Measurements from ENCODE around the gene EFHD1. TPM values are rescaled to one million over a fixed set of nuclear protein-coding genes. Genes with fewer than 3 reads are reported as not detected.
A peak's percentile ranks its signal among the peaks of the same experiment; 100 is the strongest.

EFHD1 gene
- total and polyA plus RNA-seq, 8 donors: 3.5 to 13.6 (median 5.0) TPM

DNA sequence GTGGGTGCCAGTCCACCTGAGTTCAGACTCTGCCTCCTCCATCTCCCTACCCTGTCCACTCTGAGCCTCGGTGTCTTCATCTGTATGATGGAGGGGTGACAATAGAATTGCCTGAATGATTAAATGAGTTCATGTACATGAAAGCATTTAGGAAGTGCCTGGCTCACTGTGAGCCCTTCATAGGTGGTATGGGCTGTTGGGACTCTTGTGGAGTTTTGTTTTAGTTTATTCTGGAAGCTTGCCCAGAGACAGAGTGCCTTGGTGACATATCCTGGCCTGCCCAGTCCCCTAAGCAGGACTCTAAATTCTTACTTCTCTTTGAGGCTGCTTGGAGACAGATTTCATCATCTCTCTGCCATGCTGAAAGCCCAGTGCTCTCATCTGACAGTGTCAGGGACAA, 39.2 kb downstream of the EFHD1 start:
- TF ChIP-seq, protein P1, sequence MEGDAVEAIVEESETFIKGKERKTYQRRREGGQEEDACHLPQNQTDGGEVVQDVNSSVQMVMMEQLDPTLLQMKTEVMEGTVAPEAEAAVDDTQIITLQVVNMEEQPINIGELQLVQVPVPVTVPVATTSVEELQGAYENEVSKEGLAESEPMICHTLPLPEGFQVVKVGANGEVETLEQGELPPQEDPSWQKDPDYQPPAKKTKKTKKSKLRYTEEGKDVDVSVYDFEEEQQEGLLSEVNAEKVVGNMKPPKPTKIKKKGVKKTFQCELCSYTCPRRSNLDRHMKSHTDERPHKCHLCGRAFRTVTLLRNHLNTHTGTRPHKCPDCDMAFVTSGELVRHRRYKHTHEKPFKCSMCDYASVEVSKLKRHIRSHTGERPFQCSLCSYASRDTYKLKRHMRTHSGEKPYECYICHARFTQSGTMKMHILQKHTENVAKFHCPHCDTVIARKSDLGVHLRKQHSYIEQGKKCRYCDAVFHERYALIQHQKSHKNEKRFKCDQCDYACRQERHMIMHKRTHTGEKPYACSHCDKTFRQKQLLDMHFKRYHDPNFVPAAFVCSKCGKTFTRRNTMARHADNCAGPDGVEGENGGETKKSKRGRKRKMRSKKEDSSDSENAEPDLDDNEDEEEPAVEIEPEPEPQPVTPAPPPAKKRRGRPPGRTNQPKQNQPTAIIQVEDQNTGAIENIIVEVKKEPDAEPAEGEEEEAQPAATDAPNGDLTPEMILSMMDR (IDR thresholded peaks at IDR 0.05): no peak
- H3K36me3 ChIP-seq: no peaks in the 10 kb centered on the region
- ATAC-seq: peak; percentile 81

DNA sequence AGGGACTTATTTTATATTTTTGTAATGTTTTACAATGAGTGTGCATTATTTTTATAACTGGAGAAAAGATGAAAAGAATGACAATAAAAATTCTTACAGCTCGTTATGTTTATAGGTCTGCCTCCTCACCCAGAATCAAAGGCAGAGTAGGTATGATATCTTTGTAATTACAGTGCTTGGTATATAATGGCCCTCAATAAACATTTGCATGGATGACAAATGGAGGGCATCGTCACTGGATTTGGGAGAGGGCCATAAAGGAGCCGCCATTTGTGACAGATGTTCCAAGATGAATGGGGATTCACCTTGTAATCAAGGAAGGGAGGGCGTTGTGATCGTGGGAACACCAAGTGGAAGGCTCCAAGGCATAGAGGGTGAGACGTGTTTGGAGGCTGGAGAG, 41.1 kb downstream of the EFHD1 start:
- ATAC-seq: no peak
- Histone ChIP-seq H3K36me3 (no peaks in the 10 kb centered on the region), H3K27me3 (peaks cover 0 to 5% of the 10 kb centered on the region in 2 donors), H3K27ac (no peak overlapping the region), H3K9me3 (no peaks in the 10 kb centered on the region), H3K4me3 (no peak overlapping the region), H3K4me1 (no peaks in the 10 kb centered on the region)
- no peak for DNase-seq
- intact Hi-C loops (cut with DNase I): no loop called here
- TF ChIP-seq, protein P1 (IDR thresholded peaks at IDR 0.05): no peak

More for the DNA sequence above, 39.2 kb downstream of the EFHD1 start:
- Histone ChIP-seq H3K27ac (no peak overlapping the region), H3K27me3 (peaks cover 0 to 5% of the 10 kb centered on the region in 2 donors), H3K4me1 (no peaks in the 10 kb centered on the region), H3K4me3 (no peak overlapping the region), H3K9me3 (no peaks in the 10 kb centered on the region)
- DNase-seq: peak in 2 of 4 donors; percentile 9 to 48
- intact Hi-C loops (cut with DNase I): no loop called here

DNA sequence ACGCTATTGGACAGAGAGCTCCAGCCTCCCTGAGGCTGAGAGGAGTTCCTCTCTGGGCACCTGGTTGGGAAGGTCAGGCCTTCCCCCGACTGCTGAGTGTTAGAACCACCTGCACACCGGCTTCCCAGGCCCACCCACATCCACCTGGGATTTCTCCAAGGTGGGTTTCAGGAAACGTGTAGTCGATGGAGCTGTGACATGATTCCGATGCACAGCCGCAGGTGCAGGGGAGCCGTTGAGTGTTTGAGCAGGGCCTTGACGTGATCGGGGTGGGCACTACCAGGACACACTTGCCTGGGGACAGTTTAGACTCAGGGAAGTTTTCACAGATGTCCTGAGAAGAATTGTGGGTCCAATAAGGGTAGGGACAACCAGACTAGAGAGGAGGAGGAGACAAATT, 42.0 kb downstream of the EFHD1 start:
- Histone ChIP-seq H3K27ac (no peak overlapping the region), H3K4me3 (no peak overlapping the region), H3K27me3 (peaks cover 0 to under 1% of the 10 kb centered on the region in 2 donors), H3K4me1 (no peaks in the 10 kb centered on the region), H3K36me3 (no peaks in the 10 kb centered on the region), H3K9me3 (no peaks in the 10 kb centered on the region)
- TF ChIP-seq, protein P1 (IDR thresholded peaks at IDR 0.05): no peak
- DNase-seq: no peak
- ATAC-seq: no peak
- intact Hi-C loops (cut with DNase I): no loop called here

DNA sequence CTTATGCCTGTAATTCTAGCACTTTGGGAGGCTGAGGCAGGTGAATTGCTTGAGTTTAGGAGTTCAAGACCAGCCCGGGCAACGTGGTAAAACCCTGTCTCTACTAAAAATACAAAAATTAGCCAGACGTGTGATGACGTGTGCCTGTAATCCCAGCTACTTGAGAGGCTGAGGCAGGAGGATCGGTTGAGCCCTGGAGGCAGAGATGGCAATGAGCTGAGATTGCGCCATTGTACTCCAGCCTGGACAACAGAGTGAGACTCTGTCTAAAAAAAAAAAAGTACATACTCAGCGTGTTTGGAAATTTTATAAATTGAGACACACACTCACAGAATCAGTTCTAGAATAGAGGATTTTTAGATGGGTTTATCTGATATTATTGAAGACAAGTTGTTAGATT, 46.6 kb downstream of the EFHD1 start:
- TF ChIP-seq, protein P1 (IDR thresholded peaks at IDR 0.05): no peak
- no peaks in the 10 kb centered on the region for H3K9me3 ChIP-seq
- no peaks in the 10 kb centered on the region for H3K4me1 ChIP-seq
- H3K4me3 ChIP-seq: no peak overlapping the region
- intact Hi-C loops (cut with DNase I): no loop called here
- H3K36me3 ChIP-seq: no peaks in the 10 kb centered on the region
- DNase-seq (no peak), ATAC-seq (no peak)
- peaks cover 0 to 11% of the 10 kb centered on the region in 2 donors for H3K27me3 ChIP-seq
- no peak overlapping the region for H3K27ac ChIP-seq

DNA sequence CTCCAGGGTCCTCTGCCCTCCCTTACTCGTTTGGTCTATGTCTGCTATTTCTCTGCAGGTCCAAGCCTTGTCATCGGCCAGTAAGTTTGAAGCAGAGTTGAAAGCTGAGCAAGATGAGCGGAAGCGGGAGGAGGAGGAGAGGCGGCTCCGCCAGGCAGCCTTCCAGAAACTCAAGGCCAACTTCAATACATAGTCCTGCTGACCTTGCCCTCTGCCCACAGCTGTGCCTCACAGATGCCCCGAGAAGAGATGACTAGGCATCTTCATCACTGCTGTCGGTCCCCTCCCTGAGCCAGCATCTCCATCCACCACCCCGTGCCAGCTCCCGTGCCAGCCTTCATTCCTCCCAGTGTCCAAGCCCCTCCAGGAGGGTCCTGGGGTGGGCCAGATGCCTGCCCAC, 48.1 kb downstream of the EFHD1 start:
- DNase-seq (no peak), ATAC-seq (no peak)
- TF ChIP-seq, protein P1 (IDR thresholded peaks at IDR 0.05): no peak
- Histone ChIP-seq H3K27me3 (peaks cover 0 to 11% of the 10 kb centered on the region in 2 donors), H3K27ac (no peak overlapping the region), H3K4me1 (no peaks in the 10 kb centered on the region), H3K36me3 (no peaks in the 10 kb centered on the region), H3K4me3 (no peak overlapping the region), H3K9me3 (no peaks in the 10 kb centered on the region)
- intact Hi-C loops (cut with DNase I): no loop called here

Measured in left lung (tissue), 10 donors.